ENCODE measurements around the gene ATG2B. TPM values are rescaled to one million over a fixed set of nuclear protein-coding genes. Genes with fewer than 3 reads are reported as not detected.

ATG2B gene
- polyA plus RNA-seq, 1 experiment = 22.1 TPM

GRCh38 chr14:96391293-96392118 lies 28.4 kb upstream of the ATG2B start:
- no peak for TF ChIP-seq CTCF (IDR thresholded peaks at IDR 0.05; ENCODE audit: low read depth, low read length)
- Histone ChIP-seq H3K9me3 (ENCODE audit: control insufficient read depth, insufficient read depth, low read length) (no peaks in the 10 kb centered on the region), H3K27ac (ENCODE audit: low read depth, low read length) (peak overlapping the region; percentile 52), H3K27me3 (ENCODE audit: control insufficient read depth, insufficient read depth, low read length) (peaks cover 2% of the 10 kb centered on the region), H3K4me3 (ENCODE audit: low read depth, low read length) (peak overlapping the region; percentile 71)
- peak; percentile 77 for DNase-seq (ENCODE audit: low read depth, low spot score)
- CTCF ChIA-PET = interaction anchor here (0.7 kb wide), 1 partner anchor 293 kb away, joined by 3 read pairs; no protein-coding TSS in a partner anchor
- POLR2A ChIA-PET = no interaction called here

- CTCF ChIA-PET = no interaction called here
- H3K4me3 ChIP-seq (ENCODE audit: low read depth, low read length) = peak overlapping the region; percentile 71
- POLR2A ChIA-PET = no interaction called here
- TF ChIP-seq CTCF (IDR thresholded peaks at IDR 0.05; ENCODE audit: low read depth, low read length) = no peak
- peaks cover 2% of the 10 kb centered on the region for H3K27me3 ChIP-seq (ENCODE audit: control insufficient read depth, insufficient read depth, low read length)
- no peak overlapping the region for H3K27ac ChIP-seq (ENCODE audit: low read depth, low read length)
- no peaks in the 10 kb centered on the region for H3K9me3 ChIP-seq (ENCODE audit: control insufficient read depth, insufficient read depth, low read length)
- DNase-seq (ENCODE audit: low read depth, low spot score) = no peak
Observed at GRCh38 chr14:96390965-96391292, 27.8 kb upstream of the ATG2B start.

- no peak overlapping the region for H3K27ac ChIP-seq (ENCODE audit: low read depth, low read length)
- no peak overlapping the region for H3K4me3 ChIP-seq (ENCODE audit: low read depth, low read length)
- CTCF ChIA-PET = no interaction called here
- no peak for TF ChIP-seq CTCF (IDR thresholded peaks at IDR 0.05; ENCODE audit: low read depth, low read length)
- no peaks in the 10 kb centered on the region for H3K9me3 ChIP-seq (ENCODE audit: control insufficient read depth, insufficient read depth, low read length)
- DNase-seq (ENCODE audit: low read depth, low spot score) = no peak
- H3K27me3 ChIP-seq (ENCODE audit: control insufficient read depth, insufficient read depth, low read length) = no peaks in the 10 kb centered on the region
- POLR2A ChIA-PET = no interaction called here
Observed at GRCh38 chr14:96385385-96385784, 22.2 kb upstream of the ATG2B start.

GRCh38 chr14:96384740-96385139 lies 21.6 kb upstream of the ATG2B start:
- ChIA-PET POLR2A (no interaction called here), CTCF (no interaction called here)
- H3K27ac ChIP-seq (ENCODE audit: low read depth, low read length) = no peak overlapping the region
- DNase-seq (ENCODE audit: low read depth, low spot score) = no peak
- H3K4me3 ChIP-seq (ENCODE audit: low read depth, low read length) = no peak overlapping the region
- H3K27me3 ChIP-seq (ENCODE audit: control insufficient read depth, insufficient read depth, low read length) = no peaks in the 10 kb centered on the region
- no peaks in the 10 kb centered on the region for H3K9me3 ChIP-seq (ENCODE audit: control insufficient read depth, insufficient read depth, low read length)
- TF ChIP-seq CTCF (IDR thresholded peaks at IDR 0.05; ENCODE audit: low read depth, low read length) = no peak

GRCh38 chr14:96384053-96384452 lies 20.9 kb upstream of the ATG2B start:
- H3K4me3 ChIP-seq (ENCODE audit: low read depth, low read length) = no peak overlapping the region
- no peaks in the 10 kb centered on the region for H3K27me3 ChIP-seq (ENCODE audit: control insufficient read depth, insufficient read depth, low read length)
- no peak overlapping the region for H3K27ac ChIP-seq (ENCODE audit: low read depth, low read length)
- H3K9me3 ChIP-seq (ENCODE audit: control insufficient read depth, insufficient read depth, low read length) = no peaks in the 10 kb centered on the region
- no peak for TF ChIP-seq CTCF (IDR thresholded peaks at IDR 0.05; ENCODE audit: low read depth, low read length)
- ChIA-PET POLR2A (interaction anchor here (0.6 kb wide), 1 partner anchor 16 kb away, joined by 3 read pairs; no protein-coding TSS in a partner anchor), CTCF (no interaction called here)
- no peak for DNase-seq (ENCODE audit: low read depth, low spot score)

Data from AG04450 (cell line).